ENCODE results near the gene RNF213.

The RNF213 gene

DNA sequence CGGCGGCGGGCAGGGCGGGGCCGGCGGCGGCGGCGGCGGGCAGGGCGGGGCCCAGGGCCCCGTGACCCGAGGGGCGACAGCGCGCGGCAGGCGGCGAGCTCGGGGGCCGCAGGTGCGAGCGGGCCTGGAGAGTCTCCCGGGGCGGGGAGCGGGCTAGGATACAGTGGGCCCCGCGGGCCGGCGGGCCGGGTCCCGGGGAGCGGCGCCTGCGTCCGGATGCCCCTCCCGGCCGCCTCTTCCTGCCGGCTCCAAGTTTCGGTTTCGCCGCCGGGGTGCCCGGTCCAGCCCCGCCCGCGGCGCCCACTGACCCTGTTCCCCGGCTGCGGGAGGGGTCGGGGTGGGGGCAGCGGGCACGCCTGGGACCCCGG is at the start of gene RNF213:
Gene RNF213, plus strand, starts transcription at position 62 of the 368 bp plus-strand sequence. CDS start 2,830 bp downstream, outside the sequence.
- in situ Hi-C loops (cut with HindIII; ENCODE audit: low sequenced_read_pairs) = no loop called here

DNA sequence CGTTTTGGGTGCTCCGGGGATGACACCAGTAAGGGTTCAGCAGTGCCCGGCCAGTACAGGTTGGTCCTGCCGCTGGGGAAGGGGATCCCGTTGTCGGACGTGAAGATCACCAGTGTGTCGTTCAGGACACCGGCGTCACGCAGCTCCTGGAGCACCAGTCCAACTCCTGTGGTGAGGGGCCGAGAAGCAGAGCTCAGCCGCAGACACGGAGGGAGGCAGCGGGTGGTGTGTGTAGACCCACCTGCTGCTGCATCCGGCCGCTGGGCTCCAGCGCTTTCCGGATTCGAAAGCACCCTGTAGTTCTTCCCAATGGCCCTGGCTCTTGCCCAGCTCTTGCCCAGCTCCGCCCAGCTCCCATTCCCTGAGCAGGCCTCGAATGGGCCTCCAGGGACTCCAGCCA is 48.5 kb upstream of the RNF213 start:
- in situ Hi-C loops (cut with HindIII; ENCODE audit: low sequenced_read_pairs) = no loop called here

DNA sequence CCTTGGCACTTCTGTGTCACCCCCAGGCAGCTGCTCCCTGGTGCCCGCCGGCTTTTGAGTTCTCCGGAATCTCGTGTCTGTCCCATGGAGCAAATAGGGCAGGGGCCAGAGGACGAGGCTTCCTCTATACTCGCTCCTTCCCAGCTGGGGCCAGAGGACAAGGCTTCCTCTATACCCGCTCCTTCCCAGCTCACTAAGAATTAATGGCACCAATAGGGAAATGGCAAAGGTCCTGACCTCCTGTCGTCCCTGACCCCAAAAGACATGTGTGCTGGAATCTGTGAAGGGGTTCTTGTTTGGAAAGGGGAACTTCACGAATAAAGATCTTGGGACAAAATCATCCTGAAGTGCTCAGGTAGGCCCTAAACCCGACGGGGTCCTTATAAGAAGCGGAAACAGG is 48.1 kb upstream of the RNF213 start:
- in situ Hi-C loops (cut with HindIII; ENCODE audit: low sequenced_read_pairs) = no loop called here

DNA sequence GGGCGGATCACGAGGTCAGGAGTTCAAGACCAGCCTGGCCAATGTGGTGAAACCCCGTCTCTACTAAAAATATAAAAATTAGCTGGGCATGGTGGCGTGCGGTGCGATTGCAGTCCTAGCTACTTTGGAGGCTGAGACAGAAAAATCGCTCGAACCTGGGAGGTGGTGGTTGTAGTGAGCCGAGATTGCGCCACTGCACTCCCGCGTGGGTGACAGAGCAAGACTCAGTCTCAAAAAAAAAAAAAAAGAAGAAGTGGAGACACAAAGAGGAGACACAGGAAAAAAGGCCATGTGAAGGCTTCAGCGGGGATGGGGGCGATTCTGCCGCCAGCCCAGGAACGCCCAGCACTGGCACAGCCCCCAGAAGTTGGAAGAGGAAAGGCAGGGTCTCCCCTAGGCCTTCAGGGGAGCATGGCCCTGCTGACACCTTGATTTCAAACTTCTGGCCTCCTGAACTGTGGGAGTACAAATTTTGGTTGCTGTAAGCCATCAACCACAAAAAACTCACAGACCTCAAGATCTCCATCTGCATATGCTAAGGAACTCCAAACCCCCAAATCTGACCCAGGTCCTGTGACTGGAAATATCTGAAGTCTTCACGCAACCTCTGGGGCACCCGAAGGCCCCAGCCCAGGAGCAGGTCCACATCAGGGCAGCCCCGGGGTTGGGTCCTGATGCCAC is 47.5 kb upstream of the RNF213 start:
- in situ Hi-C loops (cut with HindIII; ENCODE audit: low sequenced_read_pairs) = no loop called here

DNA sequence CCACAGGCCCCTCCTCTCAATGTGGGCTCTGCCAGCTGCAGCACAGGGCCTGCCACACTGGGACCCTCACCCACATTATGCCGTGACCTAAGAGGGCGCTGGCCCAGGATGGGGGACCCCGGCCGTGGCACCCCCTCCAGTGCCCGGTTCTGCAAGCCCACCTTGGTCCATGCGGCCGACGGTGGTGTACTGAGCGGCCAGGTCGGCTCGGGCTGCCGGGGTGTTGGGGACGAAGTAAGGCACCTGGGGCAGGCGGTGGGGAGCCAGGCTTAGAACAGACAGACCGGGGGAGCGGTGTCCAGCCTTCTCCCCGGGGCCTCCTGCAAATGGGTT is 47.0 kb upstream of the RNF213 start:
- in situ Hi-C loops (cut with HindIII; ENCODE audit: low sequenced_read_pairs) = no loop called here

DNA sequence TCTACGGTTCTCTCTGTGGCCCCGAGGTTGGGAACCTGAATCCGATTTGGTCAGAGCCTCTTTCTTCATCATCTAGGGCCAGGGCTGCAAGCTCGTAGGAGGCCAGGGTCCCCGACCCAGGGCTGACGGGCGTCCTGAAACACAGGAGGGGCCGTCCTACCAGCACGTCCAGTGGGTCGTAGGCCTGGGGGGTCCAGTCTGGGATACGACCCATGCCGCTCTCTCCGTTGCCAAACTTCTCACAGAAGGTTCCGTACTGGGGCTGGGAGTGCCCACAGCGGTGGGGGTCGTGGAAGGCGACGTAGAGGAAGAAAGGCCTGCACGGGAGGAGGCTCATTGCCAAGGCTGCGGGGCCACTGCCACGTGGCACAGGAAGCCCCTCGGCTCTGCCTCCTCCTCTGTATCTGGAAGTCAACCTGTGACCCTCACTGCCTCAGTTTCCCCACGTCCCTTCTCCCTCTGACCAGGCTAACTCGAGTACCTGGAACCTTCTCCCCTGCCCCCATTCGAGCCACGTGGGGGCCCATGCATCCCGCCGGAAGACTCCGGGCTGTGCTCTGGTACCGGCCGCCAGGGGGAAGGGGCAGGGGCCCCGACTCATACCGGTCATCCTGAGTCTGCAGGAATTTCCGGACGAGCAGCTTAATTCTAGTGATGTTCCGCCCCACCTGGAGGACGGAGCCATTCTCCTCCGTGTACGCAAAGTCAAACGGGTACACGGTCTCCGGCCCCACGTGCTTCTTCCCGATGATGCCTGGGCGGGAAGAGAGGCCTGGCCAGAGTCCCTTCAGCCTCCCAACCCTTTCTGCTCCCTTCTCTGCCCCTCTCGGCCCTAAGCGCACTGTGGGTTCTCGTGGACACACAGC is 46.4 kb upstream of the RNF213 start:
- in situ Hi-C loops (cut with HindIII; ENCODE audit: low sequenced_read_pairs) = no loop called here

DNA sequence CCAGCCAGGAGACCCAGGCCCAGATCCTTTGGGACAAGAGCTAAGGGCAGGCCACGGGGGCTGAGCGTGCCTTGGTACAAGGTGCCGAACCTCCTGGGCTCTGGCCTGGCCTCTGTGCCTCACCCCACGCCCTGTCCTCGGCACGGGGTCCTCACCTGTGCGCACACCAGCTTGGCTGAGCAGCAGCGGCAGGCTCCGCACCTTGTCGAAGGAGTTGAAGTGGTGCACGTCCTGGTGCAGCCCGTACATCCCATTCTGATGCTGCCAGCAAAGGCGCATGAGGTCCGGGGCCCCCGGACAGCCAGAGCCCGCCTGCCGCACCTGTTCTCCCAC is 45.8 kb upstream of the RNF213 start:
- in situ Hi-C loops (cut with HindIII; ENCODE audit: low sequenced_read_pairs) = loop anchor here (5.0 kb wide), 3 partner anchors 48 to 78 kb away; no protein-coding TSS in a partner anchor

DNA sequence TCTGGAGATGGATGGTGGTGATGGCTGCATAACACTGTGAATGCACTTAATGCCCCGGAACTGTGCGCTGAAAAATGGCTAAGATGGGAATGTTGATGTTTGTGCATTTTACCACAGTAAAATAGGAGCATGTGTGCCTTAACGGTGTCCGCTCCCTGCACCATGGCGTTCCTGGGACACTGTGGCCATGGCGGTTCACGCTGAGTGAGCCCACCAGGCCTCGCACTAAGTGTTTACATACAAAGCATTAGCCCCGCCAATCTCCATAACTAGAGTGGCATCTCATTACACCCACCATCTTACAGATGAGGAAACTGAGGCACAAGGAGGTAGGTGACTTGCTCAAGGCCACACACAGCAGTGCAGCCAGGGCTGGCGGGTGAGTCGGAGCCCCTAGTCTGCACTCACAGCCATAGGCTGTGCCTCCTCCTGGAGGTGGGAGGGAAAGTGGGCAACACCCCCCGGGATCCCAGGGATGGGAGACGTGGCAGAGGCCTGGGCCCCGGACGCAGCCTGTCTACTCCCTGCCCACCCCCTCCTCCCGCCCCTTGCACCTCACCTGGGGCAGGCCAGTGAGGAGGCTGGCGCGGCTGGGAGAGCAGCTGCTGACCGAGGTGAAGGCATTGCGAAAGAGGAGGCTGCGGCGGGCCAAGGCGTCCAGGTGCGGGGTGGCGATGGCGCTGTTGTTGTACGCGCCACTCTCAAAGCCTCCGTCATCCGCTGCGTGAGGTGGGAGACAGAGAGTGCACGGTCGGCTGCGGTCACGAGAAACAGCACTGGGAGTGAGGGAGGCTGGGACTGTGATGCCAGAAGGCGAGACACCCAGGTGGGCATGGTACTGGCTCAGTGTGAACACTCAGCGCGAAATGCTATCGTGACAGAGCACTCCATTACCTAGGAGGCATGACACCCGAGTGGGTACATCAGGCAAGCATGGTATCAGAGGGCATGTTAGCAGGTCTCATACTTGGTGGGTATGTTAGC is 43.9 kb upstream of the RNF213 start:
- in situ Hi-C loops (cut with HindIII; ENCODE audit: low sequenced_read_pairs) = loop anchor here (5.0 kb wide), 3 partner anchors 49 to 79 kb away; no protein-coding TSS in a partner anchor

DNA sequence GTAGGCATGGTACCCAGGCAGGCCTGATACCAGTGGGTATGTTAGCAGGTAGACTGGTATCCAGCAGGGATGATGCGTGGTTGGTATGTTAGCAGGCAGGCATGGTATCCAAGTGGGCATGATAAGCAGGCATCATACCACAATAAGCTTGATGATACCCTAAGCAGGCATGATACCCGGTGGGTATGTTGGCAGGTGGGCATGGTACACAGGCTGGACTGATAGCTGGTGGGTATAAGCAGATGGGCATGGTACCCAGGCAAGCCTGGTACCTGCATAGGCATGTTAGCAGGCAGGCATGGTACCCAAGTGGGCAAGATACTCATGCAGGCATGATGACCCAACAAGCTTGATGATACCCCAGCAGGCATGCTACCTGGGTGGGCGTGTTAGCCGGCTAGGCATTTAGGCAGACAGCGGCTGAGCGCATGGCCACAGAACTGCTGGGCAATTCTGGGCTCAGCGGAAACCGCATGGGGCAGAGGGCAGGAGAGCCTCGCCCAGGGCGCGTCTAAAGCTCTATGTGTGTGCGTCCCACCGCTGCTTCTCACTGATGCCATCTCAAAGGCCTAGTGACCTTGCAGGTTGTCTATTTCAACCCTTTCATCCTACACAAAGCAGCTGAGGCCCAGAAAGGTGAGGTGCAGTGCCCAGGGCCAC is 42.8 kb upstream of the RNF213 start:
- in situ Hi-C loops (cut with HindIII; ENCODE audit: low sequenced_read_pairs) = loop anchor here (5.0 kb wide), 3 partner anchors 51 to 81 kb away; no protein-coding TSS in a partner anchor

DNA sequence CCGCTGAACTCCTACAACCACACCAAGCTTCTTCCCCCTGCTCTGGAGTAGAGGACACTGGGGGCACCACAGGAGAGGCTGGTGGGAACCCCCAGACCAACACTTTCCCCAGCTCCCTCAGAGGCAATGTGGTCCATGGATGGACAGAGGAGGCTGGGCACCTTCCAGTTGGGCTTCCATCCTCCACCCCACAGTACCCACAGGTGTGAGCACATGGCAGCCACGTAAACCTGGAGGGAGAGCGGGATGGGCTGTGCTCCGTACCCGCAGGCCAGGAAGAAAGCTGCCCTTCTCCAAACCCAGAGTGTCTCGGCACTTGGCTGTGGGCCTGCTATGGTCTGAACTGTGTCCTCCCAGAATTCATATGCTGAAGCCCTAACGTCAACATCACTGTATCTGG is 42.3 kb upstream of the RNF213 start:
- in situ Hi-C loops (cut with HindIII; ENCODE audit: low sequenced_read_pairs) = loop anchor here (5.0 kb wide), 3 partner anchors 51 to 81 kb away; no protein-coding TSS in a partner anchor

DNA sequence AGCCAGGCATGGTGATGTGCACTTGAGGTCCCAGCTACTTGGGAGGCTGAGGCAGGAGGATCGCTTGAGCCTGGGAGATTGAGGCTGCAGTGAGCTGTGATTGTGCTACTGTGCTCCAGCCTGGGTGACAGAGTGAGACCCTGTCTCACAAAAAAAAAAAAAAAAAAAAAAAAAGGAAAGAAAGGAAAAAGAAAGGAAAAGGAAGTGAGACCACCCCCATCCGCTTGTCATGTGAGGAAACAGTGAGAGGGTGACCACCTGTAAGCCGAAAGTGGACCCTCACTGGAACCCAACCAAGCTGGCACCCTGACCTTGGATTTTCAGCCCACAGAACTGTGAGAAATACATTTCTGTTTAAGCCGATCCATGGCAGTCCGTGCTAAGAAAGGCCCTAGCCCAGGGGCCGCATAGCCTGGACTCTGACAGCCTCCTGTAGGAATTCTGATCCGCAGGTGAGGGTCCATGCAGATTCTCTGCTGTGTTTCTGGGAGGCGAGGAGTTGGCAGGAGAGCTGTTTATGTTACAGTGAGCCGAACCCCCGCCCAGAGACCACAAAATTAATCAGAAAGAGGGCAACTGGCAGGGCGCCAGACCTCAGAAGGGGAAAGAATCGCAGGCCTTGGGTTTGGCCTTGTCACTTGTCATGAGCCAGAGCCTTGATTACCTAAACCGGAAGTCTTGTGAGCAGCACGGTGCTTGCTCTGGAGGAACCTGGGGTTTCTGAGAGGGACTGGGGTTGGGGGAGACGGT is 41.5 kb upstream of the RNF213 start:
- in situ Hi-C loops (cut with HindIII; ENCODE audit: low sequenced_read_pairs) = loop anchor here (5.0 kb wide), 3 partner anchors 52 to 82 kb away; no protein-coding TSS in a partner anchor

DNA sequence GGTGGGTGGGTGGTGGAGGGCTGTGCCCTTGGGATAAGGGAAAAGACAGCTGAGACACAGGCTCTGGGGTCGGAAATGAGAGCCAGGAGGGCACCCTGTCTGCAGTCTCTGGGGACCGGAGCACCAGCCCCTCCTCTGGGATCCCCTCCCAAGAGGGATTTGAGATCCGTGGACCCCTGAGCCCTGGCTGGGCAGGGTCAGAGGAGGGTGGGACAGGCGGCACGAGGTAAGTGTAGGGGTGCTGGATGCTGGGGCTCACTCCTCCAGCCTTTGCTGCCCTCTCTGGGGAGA is 40.9 kb upstream of the RNF213 start:
- in situ Hi-C loops (cut with HindIII; ENCODE audit: low sequenced_read_pairs) = loop anchor here (5.0 kb wide), 3 partner anchors 52 to 82 kb away; no protein-coding TSS in a partner anchor

DNA sequence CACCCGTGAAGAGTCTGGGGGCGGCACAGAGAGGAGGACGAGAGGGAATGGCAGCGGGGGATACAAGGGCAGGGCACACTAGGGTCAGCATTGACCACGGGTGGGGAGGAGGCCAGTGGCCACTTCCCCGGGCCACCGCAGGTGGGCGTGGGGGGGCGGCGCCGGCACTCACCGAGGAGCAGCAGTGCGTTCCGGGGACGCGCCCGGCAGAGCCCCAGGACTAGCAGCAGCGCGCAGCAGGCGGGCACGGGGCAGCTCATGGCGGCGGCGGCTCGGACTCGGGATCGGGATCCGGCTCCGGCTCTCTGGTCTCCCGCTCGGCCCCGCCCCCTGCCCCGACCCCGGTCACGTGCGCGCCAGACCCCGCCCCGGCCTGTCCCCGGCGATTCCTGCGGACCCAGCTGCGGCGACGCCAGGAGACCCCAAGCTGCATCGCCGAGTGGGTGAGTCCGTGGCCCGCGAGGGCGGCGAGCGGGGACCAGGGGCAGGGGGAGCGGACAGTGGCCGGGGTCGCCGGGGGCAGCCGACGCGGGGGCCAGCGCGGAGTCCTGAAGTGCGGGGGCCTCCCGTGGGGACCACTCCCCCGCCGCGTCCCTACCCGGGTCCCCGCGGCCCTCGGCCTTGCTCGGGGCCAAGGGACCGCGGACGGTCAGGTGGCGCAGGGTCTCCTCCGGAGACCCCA is 40.5 kb upstream of the RNF213 start, which contains the start of the genes SGSH and SLC26A11:
Gene SGSH, minus strand, starts transcription at position 280 of the 682 bp plus-strand sequence. Its CDS starts 20 bp downstream, at position 260.
Gene SLC26A11, plus strand, starts transcription at position 374 of the 682 bp plus-strand sequence. CDS start 1,134 bp downstream, outside the sequence.
- in situ Hi-C loops (cut with HindIII; ENCODE audit: low sequenced_read_pairs) = no loop called here

DNA sequence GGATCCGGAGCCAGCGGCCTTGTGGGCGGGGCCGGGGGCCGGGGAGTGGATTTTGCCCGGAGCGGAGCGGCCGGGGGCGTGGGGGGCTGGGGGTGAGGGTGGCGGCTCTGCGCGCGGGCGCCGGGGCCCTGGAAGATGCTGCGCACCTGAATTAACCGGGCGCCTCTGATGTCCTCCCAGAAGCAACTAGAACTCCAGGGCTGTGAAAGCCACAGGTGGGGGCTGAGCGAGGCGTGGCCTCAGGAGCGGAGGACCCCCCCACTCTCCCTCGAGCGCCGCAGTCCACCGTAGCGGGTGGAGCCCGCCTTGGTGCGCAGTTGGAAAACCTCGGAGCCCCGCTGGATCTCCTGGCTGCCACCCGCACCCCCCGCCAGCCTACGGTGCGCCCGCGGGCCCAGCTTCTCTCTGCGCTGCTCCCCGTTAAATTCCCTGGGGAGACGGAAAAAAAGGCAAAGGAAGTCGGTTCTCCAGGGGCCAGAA is 39.9 kb upstream of the RNF213 start:
- in situ Hi-C loops (cut with HindIII; ENCODE audit: low sequenced_read_pairs) = no loop called here

DNA sequence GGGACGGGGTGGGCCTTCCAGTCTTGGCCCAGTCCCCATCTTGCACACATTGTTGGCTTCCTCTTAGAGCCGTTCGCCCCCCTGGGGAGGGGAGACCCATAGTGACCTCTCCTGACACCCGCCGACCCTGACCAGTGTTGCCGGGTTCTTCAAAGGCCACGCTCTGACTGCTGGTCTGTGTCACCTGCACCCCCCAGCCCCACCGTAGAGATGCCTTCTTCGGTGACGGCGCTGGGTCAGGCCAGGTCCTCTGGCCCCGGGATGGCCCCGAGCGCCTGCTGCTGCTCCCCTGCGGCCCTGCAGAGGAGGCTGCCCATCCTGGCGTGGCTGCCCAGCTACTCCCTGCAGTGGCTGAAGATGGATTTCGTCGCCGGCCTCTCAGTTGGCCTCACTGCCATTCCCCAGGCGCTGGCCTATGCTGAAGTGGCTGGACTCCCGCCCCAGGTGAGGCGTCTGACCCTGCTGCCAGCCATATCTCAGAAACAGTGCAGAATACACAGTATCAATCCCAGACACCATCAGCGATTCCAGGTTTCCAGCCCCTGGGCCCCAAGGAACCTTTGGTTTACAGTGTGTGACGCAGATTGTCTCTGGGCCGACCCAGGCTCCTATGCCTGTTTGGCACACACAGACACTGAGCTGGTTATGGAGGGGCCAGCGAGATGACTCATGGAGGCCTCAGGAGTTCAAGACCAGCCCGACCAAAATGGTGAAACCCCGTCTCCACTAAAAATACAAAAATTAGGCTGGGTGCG is 39.1 kb upstream of the RNF213 start:
- in situ Hi-C loops (cut with HindIII; ENCODE audit: low sequenced_read_pairs) = no loop called here

DNA sequence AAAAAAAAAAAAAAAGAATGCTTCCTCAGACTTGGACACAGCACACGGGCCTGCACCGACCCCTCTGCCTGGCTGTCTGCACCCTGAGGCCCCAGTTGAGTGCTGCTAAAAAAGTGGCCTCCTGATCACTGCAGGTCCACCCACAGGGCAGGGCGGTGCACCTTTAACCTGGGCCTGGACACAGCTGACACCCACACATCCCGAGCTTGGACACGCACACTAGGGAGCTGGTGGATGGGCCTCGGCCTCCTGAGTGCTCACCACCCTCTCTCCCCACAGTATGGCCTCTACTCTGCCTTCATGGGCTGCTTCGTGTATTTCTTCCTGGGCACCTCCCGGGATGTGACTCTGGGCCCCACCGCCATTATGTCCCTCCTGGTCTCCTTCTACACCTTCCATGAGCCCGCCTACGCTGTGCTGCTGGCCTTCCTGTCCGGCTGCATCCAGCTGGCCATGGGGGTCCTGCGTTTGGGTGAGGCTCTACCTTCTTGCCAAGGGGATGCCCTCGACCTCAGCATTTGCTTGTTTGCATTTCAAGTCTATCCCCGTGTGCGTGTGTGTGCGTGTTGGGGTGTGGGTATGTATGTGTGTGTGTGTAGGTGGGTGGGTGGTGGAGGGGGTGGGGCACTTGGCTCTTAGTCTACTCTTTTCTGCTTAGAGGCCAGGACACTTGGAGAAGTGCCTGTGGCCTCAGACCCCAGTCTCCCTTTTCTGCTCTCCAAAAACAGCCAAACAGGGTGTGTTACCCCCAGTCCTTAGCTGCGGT is 38.1 kb upstream of the RNF213 start:
- in situ Hi-C loops (cut with HindIII; ENCODE audit: low sequenced_read_pairs) = no loop called here

DNA sequence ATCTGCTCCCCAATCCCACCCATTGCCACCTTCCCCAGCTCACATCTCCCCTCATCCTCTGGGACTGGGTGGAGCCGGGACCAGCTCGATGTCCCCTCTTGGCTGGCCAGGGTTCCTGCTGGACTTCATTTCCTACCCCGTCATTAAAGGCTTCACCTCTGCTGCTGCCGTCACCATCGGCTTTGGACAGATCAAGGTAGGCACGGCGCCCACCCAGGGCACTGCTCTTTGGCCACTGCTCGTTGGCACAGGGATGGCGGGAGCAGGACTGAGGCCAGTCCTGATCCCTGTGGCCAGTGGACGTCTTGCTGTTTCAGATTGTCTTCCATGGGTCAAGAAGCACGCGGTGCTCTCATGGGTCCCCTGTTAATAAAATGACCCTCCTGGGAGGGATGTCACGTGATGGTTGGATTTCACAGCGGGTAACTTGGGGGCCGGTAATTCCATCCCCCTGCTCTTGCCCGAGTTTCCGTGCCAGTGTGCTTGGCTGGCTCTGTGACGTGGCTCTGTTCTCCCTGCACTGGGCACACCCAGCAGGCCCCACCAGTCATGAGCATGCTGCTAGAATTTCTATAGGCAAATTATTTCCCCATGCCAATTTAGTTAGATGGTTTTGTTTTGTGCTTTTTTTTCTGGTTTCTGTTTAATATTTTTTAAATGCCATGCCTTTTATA is 37.4 kb upstream of the RNF213 start:
- in situ Hi-C loops (cut with HindIII; ENCODE audit: low sequenced_read_pairs) = no loop called here
